Endothelial cell of umbilical vein (primary cell): ENCODE data around the gene ACTMAP.

ENCODE experiments used
- CTCF ChIP-seq, 2 donors: IDR thresholded peaks; 1 replicate in 1 of 2; 2 replicates in 1 of 2; pipeline ENCODE4 v1.5.1; 2011; ENCODE audit warnings: low read length in 2 of 2, mild to moderate bottlenecking in 2 of 2, moderate library complexity in 2 of 2, control low read depth in 1 of 2, inconsistent platforms in 1 of 2, low read depth in 1 of 2; ENCODE audit not compliant: insufficient read depth in 1 of 2; ENCODE audit errors: extremely low read depth in 1 of 2
- EZH2 ChIP-seq: IDR thresholded peaks from 2 replicates; pipeline ENCODE4 v1.6.1; 2012; ENCODE audit warnings: borderline replicate concordance, low read depth, mild to moderate bottlenecking, moderate library complexity, low read length, inconsistent platforms; ENCODE audit not compliant: severe bottlenecking
- JUN ChIP-seq: IDR thresholded peaks from 2 replicates; pipeline ENCODE4 v1.6.1; 2011; ENCODE audit warnings: borderline replicate concordance, low read depth; ENCODE audit not compliant: insufficient read length, insufficient read depth
- MAX ChIP-seq: IDR thresholded peaks from 2 replicates; pipeline ENCODE4 v1.6.1; 2011; ENCODE audit not compliant: insufficient read depth, insufficient read length
- MYC ChIP-seq: IDR thresholded peaks from one replicate; pipeline ENCODE4 v1.6.1; 2011; ENCODE audit warnings: mild to moderate bottlenecking, low read depth, low read length
- POLR2A ChIP-seq: IDR thresholded peaks from 2 replicates; pipeline ENCODE4 v1.6.1; 2012; ENCODE audit warnings: low read depth, mild to moderate bottlenecking, control low read depth, low read length
- POLR2AphosphoS5 ChIP-seq: IDR thresholded peaks from 2 replicates; pipeline ENCODE4 v1.6.1; 2012; ENCODE audit warnings: low read depth, mild to moderate bottlenecking, control low read depth, low read length, moderate library complexity; ENCODE audit not compliant: insufficient read depth

- TF ChIP-seq CTCF (IDR thresholded peaks at IDR 0.05; ENCODE audit: extremely low read depth in 1 of 2, insufficient read depth in 1 of 2, low read depth in 1 of 2, low read length in 2 of 2) (no peak), POLR2AphosphoS5 (no peak), POLR2A (no peak), JUN (no peak), MAX (no peak), EZH2 (no peak), MYC (no peak)
Observed at GRCh38 chr19:40786060-40787037, 36.1 kb upstream of the ACTMAP start.
